ENCODE data around the gene NCAPG. TPM values are rescaled to one million over a fixed set of nuclear protein-coding genes. Genes with fewer than 3 reads are reported as not detected.

NCAPG gene
- 50.4 TPM for polyA plus RNA-seq (2013, experiment 1 of 2; ENCODE audit: insufficient read length)
- 5.2 TPM for polyA plus RNA-seq (2013, experiment 2 of 2; ENCODE audit: insufficient read length)

- DNase-seq, result peak; percentile 99
These were observed at the start of gene NCAPG, which contains the start of gene DCAF16 for GRCh38 chr4:17810260-17811077. NCAPG (plus strand) TSS chr4:17810979; CDS start chr4:17811078, 99 bp downstream. DCAF16 (minus strand) TSS chr4:17810757; CDS start chr4:17804141, 6,616 bp downstream.

GRCh38 chr4:17761062-17761461 lies 49.7 kb upstream of the NCAPG start:
- no peak for DNase-seq

GRCh38 chr4:17762726-17763125 lies 48.1 kb upstream of the NCAPG start:
- no peak for DNase-seq

- DNase-seq, result no peak
These were observed 47.4 kb upstream of the NCAPG start for GRCh38 chr4:17763416-17763815.

- no peak for DNase-seq
These were observed 46.8 kb upstream of the NCAPG start for GRCh38 chr4:17763931-17764330.

GRCh38 chr4:17765514-17766286 lies 45.1 kb upstream of the NCAPG start:
- DNase-seq, result no peak

- DNase-seq, result no peak
These were observed 43.8 kb upstream of the NCAPG start for GRCh38 chr4:17766826-17767458.

- no peak for DNase-seq
These were observed 41.2 kb upstream of the NCAPG start for GRCh38 chr4:17769406-17770174.

GRCh38 chr4:17770845-17771244 lies 39.9 kb upstream of the NCAPG start:
- no peak for DNase-seq

- no peak for DNase-seq
These were observed 39.4 kb upstream of the NCAPG start for GRCh38 chr4:17771284-17771908.

- DNase-seq, result no peak
These were observed 37.6 kb upstream of the NCAPG start for GRCh38 chr4:17773135-17773698.

GRCh38 chr4:17778431-17778830 lies 32.3 kb upstream of the NCAPG start:
- DNase-seq, result no peak

- DNase-seq, result peak; percentile 53
These were observed 30.1 kb upstream of the NCAPG start for GRCh38 chr4:17780501-17781299.

GRCh38 chr4:17781300-17782287 lies 29.2 kb upstream of the NCAPG start, which contains the start of gene FAM184B:
FAM184B (minus strand) TSS chr4:17781621; CDS start chr4:17781299, 322 bp downstream.
- no peak for DNase-seq

- DNase-seq, result no peak
These were observed 24.9 kb upstream of the NCAPG start for GRCh38 chr4:17785858-17786257.

GRCh38 chr4:17786567-17786966 lies 24.2 kb upstream of the NCAPG start:
- DNase-seq, result no peak

GRCh38 chr4:17787315-17787714 lies 23.5 kb upstream of the NCAPG start:
- DNase-seq, result peak; percentile 46

GRCh38 chr4:17788956-17789355 lies 21.8 kb upstream of the NCAPG start:
- no peak for DNase-seq

GRCh38 chr4:17794730-17795129 lies 16.0 kb upstream of the NCAPG start:
- no peak for DNase-seq

Measured in fibroblast of skin of back (primary cell).